T-helper 2 cell treated with Interferon-gamma antibody and Interleukin-4, amounts not matched to agents 100 ng/mL and 5 ng/mL, for 36 hours (primary cell): ENCODE data around the gene RTN4RL2. TPM values are rescaled to one million over a fixed set of nuclear protein-coding genes. Genes with fewer than 3 reads are reported as not detected.

Experiments used
- intact Hi-C: fragments of 100-400 bp; cut with micrococcal nuclease; formaldehyde crosslinking; loops from one replicate; pipeline ENCODE4 v1.15.1; 2023
- total RNA-seq: library from RNA; stranded (reverse); gene quantifications from 2 replicates; pipeline ENCODE4 v1.2.3, GENCODE V29; 2022

RTN4RL2 gene
- total RNA-seq, 1 donor from 2014 or later, result 0.20 TPM

GRCh38 chr11:57460758-57461749 is 726 bp downstream of the RTN4RL2 start:
- intact Hi-C loops, result no loop called here

- intact Hi-C loops, result no loop called here
Measured at GRCh38 chr11:57461841-57462489, 1.6 kb downstream of the RTN4RL2 start.

- intact Hi-C loops, result no loop called here
Measured at GRCh38 chr11:57462597-57462996, 2.3 kb downstream of the RTN4RL2 start.

GRCh38 chr11:57463671-57464538 is 3.6 kb downstream of the RTN4RL2 start:
- intact Hi-C loops, result no loop called here

GRCh38 chr11:57464539-57465181 is 4.3 kb downstream of the RTN4RL2 start:
- intact Hi-C loops, result no loop called here

GRCh38 chr11:57466680-57467079 is 6.4 kb downstream of the RTN4RL2 start:
- intact Hi-C loops, result no loop called here

GRCh38 chr11:57467508-57468157 is 7.3 kb downstream of the RTN4RL2 start:
- intact Hi-C loops, result no loop called here

- intact Hi-C loops, result no loop called here
Measured at GRCh38 chr11:57468276-57468675, 7.9 kb downstream of the RTN4RL2 start.

DNA sequence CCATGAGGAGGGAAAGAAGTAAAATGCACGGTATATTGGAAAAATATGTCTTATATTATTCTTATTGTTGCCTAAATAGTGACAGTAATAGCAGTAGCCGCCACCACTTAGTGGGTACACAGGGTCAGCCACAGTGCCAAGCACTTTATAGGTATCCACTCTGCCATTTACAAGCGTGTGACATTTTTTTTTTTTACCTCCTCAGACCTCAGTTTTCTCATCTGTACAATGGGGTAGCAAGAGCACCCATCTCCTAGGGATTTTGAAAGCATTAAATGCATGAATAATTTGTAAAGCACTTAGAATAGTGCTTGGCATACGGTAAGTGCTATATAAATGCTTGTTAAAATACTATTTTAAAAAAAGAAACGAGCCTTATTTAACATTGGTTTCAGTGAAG is 8.9 kb downstream of the RTN4RL2 start:
- intact Hi-C loops, result no loop called here

DNA sequence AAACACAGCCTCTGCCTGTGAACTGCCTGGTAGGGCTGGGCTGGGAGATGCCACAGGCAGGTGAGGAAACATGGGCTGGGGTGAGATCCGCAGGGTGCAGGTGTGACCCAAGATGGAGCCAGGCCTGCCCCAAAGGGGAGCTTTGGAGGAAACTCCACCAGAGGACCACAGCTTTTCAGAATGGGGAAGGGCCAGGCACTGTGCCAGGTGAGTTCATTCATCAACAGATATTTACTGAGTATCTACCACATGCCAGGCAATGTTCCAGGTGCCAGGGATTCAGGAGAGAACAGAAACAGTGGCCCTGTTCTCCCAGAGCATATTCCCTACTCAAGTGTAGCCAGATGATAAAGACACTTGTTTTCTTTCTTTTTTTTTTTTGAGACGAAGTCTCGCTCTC is 11.2 kb downstream of the RTN4RL2 start:
- intact Hi-C loops, result no loop called here

DNA sequence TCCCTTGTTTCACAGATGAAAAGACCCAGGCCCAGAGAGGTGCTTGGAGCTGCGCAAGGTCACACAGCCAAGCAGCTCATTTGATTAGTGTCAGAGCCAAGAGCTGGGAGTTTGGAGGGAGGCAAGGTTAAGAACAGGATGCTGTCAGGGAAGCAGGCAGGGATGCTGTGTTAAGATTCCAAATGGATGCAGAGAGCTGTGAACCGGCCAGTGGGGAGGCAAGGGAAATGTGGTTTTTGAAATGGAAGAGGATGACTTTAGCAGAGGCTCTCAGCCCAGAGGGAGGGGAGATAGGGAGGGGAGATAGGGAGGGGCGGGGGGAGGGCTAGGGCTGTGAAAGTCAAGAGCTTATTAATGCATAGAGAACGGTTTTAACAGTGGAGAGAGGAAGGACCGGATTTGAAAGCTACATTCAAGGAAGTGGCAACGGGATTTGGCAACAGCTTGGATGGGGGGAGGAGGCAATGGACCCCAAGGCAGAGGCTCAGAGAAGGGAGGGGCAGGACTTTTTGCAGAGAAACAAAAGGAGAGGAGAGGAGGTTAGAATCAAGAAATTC is 13.0 kb downstream of the RTN4RL2 start:
- intact Hi-C loops, result no loop called here

- intact Hi-C loops, result no loop called here
Measured at GRCh38 chr11:57474017-57474802, 13.9 kb downstream of the RTN4RL2 start.

- intact Hi-C loops, result no loop called here
Measured at GRCh38 chr11:57474803-57475115, 14.4 kb downstream of the RTN4RL2 start.

DNA sequence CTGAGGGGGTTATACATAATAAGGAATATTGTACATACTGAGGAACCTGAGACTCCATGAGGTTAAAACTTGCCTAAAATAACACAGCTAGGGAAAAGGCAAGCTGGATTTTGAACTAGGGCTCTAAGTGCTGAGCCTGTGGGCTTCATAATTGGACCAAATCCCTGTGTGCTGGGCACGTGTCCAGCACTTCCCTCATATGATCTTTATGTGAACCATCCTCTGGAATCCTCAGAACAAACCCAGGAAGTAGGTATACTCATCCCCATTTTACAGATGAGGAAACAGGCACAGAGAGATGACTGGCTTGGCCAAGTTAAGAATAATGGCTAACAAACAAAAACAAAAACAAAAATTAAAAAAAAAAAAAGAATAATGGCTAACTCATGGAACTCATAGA is 14.9 kb downstream of the RTN4RL2 start:
- intact Hi-C loops, result no loop called here

DNA sequence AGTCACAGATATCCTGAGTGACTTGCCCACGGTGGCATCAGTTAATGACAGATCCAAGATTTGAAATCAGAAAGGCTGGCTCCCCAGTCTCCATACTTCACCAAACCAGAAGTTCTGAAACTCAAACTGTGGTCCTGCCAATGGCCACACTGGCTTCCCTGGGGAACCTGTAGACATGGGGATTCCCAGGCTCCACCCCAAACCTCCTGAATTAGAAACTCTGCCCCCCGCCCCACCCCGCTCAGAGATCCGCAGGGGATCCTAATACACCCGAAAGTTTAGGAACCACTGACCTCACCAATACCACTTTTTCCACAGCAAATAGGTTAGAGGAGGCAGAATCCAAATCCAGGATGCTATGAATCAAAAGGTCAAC is 15.3 kb downstream of the RTN4RL2 start:
- intact Hi-C loops, result no loop called here

- intact Hi-C loops, result no loop called here
Measured at GRCh38 chr11:57476047-57476756, 15.9 kb downstream of the RTN4RL2 start.

GRCh38 chr11:57476757-57477506 is 16.6 kb downstream of the RTN4RL2 start:
- intact Hi-C loops, result no loop called here

- intact Hi-C loops, result no loop called here
Measured at GRCh38 chr11:57477507-57478189, 17.3 kb downstream of the RTN4RL2 start.
